PC-3 (cell line): ENCODE results near the gene SCN1A.

Source experiments
- EZH2 ChIP-seq: fragments of 300-600 bp; sonication (generic); IDR thresholded peaks from one replicate; pipeline ENCODE4 v1.6.1; 2017; ENCODE audit warnings: antibody characterized with exemption, mild to moderate bottlenecking, low read length; ENCODE audit not compliant: unreplicated experiment
- EZH2phosphoT487 ChIP-seq: fragments of 300-600 bp; sonication (generic); IDR thresholded peaks from 2 replicates; pipeline ENCODE4 v1.6.1; 2018; ENCODE audit warnings: mild to moderate bottlenecking, antibody characterized with exemption, low read length, borderline replicate concordance
- TF ChIP-seq, protein P1 (sequence below): fragments of 300-600 bp; sonication (generic); conservative IDR thresholded peaks from 2 replicates; pipeline ENCODE4 v1.5.1; 2017; ENCODE audit warnings: antibody characterized with exemption, low read depth, mild to moderate bottlenecking, low read length

DNA sequence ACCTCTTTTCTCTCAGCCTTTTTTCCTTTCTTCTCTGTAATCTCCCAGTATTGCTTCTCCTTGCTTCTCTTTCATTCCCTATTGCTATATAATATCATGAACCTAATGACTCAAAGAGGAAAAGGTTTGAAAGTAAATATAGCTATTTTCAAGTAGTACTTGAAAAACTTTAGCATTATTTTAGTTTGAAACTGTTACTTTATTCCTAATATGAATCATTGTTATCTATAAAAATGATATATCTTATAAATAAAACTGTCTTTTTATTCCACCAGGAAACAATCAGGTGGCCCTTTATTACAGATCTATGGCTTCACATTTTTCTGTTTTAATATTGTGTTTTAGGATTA is 311 bp upstream of the SCN1A start:
- TF ChIP-seq, protein P1, sequence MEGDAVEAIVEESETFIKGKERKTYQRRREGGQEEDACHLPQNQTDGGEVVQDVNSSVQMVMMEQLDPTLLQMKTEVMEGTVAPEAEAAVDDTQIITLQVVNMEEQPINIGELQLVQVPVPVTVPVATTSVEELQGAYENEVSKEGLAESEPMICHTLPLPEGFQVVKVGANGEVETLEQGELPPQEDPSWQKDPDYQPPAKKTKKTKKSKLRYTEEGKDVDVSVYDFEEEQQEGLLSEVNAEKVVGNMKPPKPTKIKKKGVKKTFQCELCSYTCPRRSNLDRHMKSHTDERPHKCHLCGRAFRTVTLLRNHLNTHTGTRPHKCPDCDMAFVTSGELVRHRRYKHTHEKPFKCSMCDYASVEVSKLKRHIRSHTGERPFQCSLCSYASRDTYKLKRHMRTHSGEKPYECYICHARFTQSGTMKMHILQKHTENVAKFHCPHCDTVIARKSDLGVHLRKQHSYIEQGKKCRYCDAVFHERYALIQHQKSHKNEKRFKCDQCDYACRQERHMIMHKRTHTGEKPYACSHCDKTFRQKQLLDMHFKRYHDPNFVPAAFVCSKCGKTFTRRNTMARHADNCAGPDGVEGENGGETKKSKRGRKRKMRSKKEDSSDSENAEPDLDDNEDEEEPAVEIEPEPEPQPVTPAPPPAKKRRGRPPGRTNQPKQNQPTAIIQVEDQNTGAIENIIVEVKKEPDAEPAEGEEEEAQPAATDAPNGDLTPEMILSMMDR: no peak
- TF ChIP-seq EZH2: no peak
- no peak for TF ChIP-seq EZH2phosphoT487
